ENCODE measurements around the gene VARS1.

VARS1 gene

DNA sequence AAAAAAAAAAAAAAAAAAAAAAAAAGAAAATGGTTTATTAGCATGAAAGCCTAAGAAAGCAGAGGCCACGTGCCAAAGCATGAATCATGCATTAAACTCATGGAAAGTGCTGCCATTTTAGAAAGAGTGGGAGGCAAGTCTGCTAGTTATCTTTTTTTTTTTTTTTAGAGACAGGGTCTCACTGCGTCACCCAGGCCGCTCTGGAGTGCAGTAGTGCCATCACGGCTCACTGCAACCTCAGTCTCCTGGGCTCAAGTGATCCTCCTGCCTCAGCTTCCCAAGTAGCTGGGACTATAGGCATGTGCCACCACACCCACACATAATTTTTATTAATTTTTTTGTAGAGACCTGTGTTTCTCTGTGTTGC is 23.6 kb downstream of the VARS1 start:
- no peak for DNase-seq (ENCODE audit: low spot score)

GRCh38 chr6:31770860-31771259 is 24.7 kb downstream of the VARS1 start:
- no peak for DNase-seq (ENCODE audit: low spot score)

DNA sequence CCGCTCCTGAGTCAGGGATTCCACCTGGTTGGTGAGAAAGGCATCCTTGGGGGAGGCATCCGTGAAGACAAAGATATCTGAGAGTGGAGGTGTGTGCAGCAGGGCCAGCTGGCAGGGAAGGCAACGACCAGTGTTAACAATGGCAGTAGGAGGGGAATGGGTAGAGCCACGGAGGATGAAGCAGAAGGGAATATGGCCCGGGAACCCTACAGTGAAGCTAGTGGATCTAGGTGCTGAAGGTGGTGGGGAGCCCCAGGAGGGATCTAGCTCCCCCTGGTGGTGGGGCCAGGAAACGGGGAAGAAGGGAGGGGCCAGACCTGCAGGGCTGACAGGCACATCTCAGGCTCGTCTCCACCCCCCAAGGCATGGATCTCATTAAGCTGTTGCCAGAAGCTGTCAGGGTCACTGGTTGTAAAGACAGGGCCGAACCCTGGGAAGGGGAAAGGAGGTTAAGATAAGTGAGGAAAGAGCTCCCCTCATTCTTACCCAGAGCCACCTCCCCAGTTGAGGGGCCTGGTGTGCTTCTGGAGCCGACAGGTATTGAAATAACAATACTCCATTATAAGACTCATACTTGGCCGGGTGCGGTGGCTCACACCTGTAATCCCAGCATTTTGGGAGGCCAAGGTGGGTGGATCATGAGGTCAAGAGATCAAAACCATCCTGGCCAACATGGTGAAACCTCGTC is 25.7 kb downstream of the VARS1 start:
- peak; percentile 92 for DNase-seq (ENCODE audit: low spot score)

GRCh38 chr6:31768363-31769257 is 26.9 kb downstream of the VARS1 start:
- DNase-seq (ENCODE audit: low spot score) = no peak

DNA sequence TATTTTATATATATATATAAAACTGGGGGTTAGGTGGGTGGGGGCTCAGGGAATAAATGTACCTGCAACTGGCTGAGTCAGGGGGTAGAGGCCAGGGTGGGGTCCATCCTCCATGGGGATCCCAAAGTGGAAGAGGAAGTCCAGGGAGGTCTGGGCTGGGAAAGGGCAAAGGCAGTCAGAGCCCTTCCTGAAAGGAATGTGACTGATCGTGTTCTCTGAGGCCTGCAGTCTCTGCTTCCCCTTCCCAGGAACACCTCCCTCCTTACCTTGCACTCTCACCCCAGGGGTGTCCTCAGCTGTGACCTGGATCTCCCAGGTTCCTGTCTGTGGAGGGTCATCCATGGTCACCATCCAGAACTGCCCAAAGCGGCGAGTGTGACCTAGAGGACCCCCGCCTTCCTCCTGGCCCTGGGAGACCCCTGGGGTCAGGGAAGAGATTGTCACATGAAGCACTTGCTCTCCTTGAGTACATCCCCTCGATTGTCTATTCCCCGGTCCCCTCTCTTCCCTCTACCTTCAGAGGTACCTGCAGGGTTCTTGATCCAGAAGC is 28.4 kb downstream of the VARS1 start:
- no peak for DNase-seq (ENCODE audit: low spot score)

DNA sequence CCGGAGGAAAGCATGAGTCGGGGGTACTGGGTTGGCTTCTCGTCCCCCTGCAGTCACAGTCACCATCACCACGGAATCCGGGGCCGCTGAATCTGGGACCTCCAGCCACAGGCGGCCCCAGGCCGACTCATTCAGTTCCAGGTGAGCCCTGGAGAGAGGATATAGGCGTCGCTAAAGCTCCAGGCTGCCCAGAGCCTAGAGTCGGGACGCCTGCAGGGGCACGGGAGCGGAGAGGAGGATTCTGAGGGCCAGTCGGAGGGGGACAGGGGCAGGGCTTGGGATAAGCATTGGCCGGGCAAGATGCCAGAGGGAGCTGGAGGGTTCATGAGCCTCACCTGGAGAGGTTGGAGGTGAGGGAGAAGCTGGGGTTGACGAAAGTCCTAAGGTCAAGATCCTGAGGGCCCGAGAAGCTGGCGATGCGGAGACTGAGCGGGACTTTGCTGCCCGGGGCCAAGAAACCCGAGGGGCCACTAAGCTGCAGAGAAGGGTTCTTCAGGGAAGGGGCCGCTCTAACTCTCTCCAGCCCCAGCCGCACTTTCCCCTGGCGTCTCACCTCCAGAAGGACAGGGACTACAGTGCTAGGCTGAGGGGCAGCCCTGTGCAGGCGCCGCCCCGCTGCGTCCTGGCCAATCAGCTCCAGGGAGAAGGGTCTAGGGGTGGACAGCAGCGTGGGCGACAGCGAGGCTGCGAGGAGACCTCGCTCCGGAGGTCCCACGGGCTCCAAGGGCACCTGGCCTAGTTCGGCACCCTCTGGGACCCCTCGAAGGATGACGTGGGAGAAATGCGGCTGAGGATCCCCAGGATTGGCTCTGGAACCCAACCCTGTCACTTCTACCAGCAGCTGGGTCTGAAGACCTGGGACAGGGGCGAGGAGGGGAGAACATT is 29.4 kb downstream of the VARS1 start:
- peak; percentile 33 for DNase-seq (ENCODE audit: low spot score)

- DNase-seq (ENCODE audit: low spot score) = no peak
Measured at GRCh38 chr6:31765559-31765909, 30.0 kb downstream of the VARS1 start.

GRCh38 chr6:31764198-31764597 is 31.4 kb downstream of the VARS1 start:
- DNase-seq (ENCODE audit: low spot score) = no peak

- DNase-seq (ENCODE audit: low spot score) = peak; percentile 93
Measured at GRCh38 chr6:31763619-31763940, 32.0 kb downstream of the VARS1 start.

- DNase-seq (ENCODE audit: low spot score) = no peak
Measured at GRCh38 chr6:31762878-31763618, 32.5 kb downstream of the VARS1 start.

- DNase-seq (ENCODE audit: low spot score) = no peak
Measured at GRCh38 chr6:31762356-31762755, 33.2 kb downstream of the VARS1 start, which contains the start of gene SAPCD1. Gene SAPCD1 (plus strand): TSS chr6:31762656. CDS start chr6:31763055, 399 bp downstream.

DNA sequence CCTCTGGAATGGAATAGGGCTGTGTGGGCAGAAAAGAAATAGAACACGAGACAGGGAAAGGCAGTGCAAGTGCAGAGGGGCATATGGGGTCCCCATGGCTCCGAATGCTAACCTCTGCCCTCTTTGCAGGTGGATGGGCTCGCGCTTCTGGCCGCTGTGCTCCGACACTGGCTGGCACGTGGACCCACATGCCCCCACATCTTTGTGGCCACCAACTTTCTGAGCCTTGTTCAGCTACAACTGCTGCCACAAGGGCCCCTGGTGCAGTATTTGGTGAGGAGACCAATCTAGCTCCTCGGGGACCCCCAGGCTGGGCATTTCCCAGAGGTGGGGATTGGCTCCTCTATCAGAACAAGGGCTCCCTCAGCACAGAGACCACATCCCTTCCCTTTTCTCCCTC is 34.2 kb downstream of the VARS1 start:
- DNase-seq (ENCODE audit: low spot score) = no peak

DNA sequence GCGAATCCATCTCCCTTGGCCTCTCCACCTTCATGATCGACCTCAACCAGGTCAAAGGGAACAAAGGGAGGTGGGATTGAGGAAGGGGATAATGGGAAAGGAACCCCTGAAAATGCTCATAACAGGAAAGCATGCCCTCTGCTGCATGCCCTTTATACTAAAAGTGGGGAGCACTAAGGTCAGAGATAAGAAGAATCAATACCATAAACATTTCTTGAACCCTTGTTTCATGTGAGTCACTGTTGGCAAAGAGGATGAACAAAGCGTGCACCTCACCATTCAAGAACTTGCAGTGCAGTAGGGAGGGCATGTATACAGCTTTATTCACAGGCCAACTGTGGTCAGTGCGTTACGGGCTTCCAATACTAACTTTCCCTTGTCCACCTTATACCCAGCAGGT is 34.8 kb downstream of the VARS1 start:
- no peak for DNase-seq (ENCODE audit: low spot score)

- no peak for DNase-seq (ENCODE audit: low spot score)
Measured at GRCh38 chr6:31758281-31758680, 37.3 kb downstream of the VARS1 start.

GRCh38 chr6:31752739-31753319 is 42.7 kb downstream of the VARS1 start:
- DNase-seq (ENCODE audit: low spot score) = peak; percentile 62

DNA sequence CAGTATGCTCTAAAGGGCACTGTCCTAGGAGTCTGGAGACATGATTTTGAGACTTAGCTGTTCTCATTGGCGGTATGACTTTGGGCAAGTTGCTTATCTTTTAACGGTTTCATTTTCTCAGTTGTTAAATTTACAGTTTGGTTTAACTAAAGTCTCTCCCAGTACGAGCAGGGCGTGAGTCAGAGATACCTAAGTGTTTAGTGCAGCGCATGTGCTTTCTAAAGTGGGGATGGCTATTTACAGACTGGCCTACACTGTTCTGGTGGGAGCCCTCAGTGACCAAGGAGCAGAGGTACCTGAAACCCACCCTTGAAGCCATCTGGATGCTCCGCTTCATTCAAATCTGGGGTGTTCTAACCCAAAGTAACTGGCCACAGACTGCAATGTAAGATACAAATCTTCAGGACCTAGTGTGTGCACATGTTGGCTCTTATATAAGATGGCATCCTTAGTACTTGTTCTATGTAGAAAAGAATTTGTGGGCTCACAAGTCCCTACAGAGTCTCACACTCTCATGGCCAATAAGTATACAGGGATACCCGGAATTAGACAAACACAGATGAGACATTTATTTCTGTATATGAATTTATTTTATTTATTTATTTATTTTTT is 45.0 kb downstream of the VARS1 start:
- no peak for DNase-seq (ENCODE audit: low spot score)

- no peak for DNase-seq (ENCODE audit: low spot score)
Measured at GRCh38 chr6:31749301-31750036, 46.1 kb downstream of the VARS1 start.
